GM19468 (cell line): Measurements from ENCODE around the gene AQP5.

Experiments
- ATAC-seq: cut with Tn5 transposase; IDR thresholded peaks from one replicate; pipeline ENCODE4 v1.9.1; 2021; ENCODE audit warnings: mild to moderate bottlenecking, moderate library complexity, moderate number of reproducible peaks; ENCODE audit not compliant: unreplicated experiment; ENCODE audit errors: extremely low read depth

AQP5 gene

DNA sequence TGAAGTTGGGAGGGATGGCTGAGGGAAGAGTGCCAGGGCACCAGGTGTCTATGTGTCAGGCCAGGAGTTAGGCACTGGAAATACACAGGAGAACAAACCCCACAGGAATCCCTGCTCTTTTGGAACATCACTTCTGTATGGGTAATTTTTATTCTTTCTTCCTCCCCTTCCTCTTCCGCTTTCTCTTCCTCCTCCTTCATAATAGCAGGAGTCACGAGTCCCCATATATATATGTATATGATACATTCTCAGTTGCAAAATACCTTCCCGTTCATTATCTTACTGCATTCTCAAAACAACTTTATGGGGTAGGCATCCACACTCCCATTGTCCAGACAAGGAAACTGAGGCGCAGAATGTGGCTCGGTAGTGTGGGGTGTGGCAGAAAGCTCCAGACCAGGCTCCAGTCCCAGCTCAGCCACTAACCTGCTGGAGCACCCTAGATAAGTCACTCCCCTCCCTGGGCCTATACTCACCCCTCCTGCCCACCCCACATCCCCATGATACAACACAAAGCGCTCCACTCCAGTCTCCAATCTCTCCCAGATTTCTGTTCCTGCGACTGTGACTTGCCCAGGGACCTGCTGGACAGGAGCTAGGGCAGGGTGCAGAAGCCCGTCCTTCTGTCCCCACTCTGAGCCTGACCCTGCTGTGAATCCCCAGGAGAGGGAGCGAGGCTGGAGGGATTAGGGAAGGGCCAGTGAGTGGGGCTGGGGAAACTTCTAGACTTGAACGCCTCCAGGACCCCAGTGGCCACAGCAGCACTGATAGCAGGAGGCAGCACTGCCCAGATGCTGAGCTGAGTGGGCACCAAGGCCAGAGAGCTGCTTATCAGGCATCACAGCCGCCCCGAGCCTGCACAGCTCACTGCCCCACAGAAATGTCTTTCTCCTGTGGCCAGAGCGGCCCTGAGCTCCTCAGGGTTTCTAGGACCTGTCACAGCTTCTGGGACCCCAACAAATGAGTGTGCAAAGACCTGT lies 12.5 kb upstream of the AQP5 start:
- ATAC-seq = no peak

DNA sequence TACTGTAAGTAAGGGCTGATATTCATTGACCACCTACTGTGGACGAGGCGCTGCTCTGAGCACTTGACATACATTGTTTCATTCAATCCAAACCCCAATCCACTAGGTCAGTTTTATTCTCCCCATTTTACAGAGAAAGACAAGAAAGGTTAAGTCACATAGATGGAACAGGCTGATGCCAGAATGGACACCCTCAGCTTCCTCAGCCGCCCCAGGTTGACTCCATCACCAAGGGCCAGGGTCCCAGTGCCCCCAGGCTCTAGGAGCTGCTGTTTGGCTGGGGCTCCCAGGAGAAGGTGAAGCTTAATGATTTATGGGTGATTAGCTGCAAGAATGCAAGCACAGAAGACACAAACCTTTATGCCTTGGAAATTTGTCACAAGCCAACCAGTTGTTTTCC lies 11.8 kb upstream of the AQP5 start:
- ATAC-seq = no peak

- ATAC-seq = no peak
Measured at GRCh38 chr12:49950273-49951251, 11.1 kb upstream of the AQP5 start, which contains the start of gene AQP2. Gene AQP2, plus strand, starts transcription at chr12:49950737. Its CDS starts 94 bp downstream, at chr12:49950831.

GRCh38 chr12:49951411-49952240 lies 10.0 kb upstream of the AQP5 start:
- no peak for ATAC-seq

GRCh38 chr12:49952391-49953055 lies 9.1 kb upstream of the AQP5 start:
- ATAC-seq = no peak

DNA sequence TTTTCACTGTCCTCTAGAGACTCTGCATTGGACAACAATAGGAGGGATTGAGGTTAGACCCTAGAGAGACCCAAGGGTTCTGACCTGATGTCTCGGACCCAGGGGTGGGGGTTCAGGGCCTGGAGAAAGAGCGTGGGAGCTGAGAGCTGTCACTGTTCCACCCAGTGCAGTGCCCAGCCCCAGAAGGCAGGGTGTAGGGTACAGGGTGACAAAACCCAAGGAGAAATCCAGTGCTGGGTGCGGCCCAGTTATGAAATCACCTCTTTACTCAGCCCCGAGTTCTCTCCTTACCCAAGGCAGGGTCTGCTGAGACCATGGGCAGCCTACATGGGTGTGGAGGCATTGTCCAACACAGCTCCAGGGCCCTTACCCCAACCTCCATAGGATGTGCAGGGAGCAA lies 8.5 kb upstream of the AQP5 start:
- ATAC-seq = no peak

DNA sequence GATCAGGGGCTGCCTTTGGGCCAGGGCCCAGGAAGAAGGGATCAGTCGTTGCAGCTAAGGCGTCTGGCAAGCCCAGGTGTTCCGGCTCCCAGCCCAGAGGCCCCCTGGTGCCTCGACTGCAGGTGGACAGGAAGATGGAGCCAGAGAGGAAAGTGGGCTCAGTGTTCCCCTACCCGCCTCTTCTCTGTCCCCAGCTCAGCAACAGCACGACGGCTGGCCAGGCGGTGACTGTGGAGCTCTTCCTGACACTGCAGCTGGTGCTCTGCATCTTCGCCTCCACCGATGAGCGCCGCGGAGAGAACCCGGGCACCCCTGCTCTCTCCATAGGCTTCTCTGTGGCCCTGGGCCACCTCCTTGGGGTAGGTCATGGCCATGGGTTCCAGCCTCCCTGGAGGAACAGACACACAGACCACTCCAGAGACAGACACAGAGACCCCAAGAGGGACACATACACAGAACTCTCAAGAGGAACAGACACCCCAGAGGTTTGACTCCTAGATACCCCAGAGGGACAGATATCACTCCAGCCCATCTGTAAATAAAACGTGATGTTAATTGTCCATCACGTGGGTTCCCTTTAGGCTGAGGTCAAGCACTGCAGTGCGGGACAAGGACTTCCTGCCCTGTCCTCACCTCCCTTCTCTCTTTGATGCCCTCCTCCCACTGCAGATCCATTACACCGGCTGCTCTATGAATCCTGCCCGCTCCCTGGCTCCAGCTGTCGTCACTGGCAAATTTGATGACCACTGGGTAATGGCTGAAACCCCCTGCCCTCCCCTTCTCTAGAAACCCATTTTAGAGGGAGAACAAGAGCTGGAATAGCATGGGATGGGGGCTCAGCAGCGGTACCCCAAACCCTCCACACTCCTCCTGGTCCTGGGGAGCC lies 7.5 kb upstream of the AQP5 start:
- ATAC-seq = no peak

GRCh38 chr12:49954863-49955830 lies 6.5 kb upstream of the AQP5 start:
- no peak for ATAC-seq

DNA sequence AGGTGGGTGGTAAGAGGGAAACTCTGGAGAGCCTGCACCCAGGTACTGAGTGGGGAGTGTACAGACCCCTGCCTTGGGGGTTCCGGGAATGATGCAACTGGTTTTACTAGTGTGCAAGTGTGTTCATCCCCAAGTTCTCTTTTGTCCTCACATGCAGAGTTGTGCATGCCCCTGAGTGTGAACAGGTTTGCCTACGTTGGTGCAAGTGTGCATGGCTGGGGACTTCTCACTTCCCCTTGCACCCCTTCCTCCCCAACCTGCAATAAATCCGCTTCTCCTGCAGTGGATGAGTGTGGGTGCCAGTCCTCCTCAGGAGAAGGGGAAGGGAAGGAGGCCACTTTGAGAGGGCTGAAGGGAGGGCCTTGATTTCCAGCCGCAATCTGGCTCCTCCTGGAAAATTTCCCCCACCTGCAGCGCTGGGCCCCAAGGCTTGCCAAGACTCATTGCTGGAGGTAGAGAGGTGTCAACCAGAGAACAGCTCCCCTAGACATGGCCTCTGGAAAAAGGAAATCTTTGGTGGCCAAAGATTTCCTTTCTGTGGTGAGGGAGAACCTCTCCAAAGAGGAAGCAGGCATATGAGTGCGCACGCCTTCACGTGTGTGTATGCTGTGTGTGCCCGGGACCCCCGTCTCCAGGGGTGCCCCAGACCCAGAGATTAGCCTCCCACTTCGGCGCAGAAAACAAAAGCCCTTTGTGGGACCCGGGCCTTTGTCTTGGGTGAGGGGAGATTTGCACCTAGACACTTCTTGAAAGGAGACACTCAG lies 5.6 kb upstream of the AQP5 start:
- no peak for ATAC-seq

GRCh38 chr12:49956663-49957569 lies 4.8 kb upstream of the AQP5 start:
- ATAC-seq = no peak

- no peak for ATAC-seq
Measured at GRCh38 chr12:49957570-49957967, 4.1 kb upstream of the AQP5 start.

DNA sequence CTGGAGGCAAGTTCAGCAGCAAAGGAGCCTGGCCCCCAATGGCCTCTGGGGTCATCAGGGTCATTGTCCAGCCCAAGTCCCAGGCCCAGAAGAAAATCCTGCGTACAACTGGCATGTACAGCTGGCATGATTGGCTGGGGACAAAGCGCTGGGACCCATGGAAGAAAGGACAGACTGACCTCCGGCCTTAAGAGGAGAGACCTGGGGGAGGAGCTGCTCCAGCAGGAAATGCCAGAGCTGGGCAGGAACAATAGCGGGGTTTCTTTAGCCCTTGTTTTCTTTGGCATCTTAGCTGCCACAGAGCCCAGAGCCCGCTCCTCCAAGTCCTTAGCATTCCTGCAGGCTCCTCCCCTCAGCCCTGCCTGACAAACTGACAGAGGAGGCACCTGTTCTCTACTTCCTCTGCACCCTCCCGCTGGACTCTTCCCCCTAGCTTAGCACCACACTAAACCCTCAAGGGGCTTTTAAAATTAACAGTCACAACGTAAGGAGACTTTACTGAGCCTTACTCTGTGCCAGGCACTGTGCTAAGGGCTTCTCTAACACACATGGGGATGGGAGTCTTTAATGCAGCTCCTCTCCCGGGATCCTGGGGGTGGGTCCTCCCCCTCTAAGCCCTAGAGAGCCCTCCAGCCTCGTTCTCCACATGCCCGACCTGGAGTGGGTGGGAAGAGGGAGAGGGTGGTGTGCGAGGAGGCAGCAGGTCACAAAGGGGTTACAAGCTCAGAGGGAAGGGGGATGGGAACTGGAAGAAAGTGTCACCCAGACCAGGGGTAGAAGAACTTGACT lies 1.8 kb upstream of the AQP5 start:
- no peak for ATAC-seq

- ATAC-seq = no peak
Measured at GRCh38 chr12:49960474-49961110, 1.1 kb upstream of the AQP5 start.

DNA sequence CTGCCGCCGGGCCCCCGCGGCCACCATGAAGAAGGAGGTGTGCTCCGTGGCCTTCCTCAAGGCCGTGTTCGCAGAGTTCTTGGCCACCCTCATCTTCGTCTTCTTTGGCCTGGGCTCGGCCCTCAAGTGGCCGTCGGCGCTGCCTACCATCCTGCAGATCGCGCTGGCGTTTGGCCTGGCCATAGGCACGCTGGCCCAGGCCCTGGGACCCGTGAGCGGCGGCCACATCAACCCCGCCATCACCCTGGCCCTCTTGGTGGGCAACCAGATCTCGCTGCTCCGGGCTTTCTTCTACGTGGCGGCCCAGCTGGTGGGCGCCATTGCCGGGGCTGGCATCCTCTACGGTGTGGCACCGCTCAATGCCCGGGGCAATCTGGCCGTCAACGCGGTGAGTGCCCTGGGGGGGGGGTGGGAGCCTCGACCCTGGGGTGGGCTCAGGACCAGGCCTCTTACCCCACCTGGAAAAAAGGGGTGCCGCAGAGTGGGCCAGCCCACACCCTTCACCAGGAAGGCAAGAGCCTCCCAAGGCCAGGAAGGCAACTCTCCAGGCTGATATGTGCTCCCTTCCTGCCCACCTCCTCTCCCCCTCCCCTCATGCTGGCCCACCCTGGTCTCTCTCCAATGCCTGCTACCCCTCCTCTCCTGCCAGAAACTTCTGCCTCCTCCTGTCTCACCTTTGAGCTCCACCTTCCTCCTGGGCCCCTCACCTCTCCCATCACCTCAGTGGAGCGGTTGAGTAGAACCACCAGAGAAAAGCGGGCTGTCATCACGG lies 507 bp downstream of the AQP5 start:
- no peak for ATAC-seq
